Occipital lobe (tissue), 2 donors: ENCODE data around the gene ZNF891. TPM values are rescaled to one million over a fixed set of nuclear protein-coding genes. Genes with fewer than 3 reads are reported as not detected.

Experiments used
- DNase-seq: peaks from one replicate; lab custom pipeline; 2025; lab: John Stamatoyannopoulos, UW
- total RNA-seq: library from RNA; depleted of rRNA; stranded (reverse); fragments of >200 nt; gene quantifications from one replicate; pipeline ENCODE4 v1.2.3, GENCODE V29; 2014

Gene ZNF891
- total RNA-seq, 1 donor from 2014 or later, result 9.7 TPM

- DNase-seq, result no peak
Observed at GRCh38 chr12:133061954-133062353, 68.1 kb downstream of the ZNF891 start.

DNA sequence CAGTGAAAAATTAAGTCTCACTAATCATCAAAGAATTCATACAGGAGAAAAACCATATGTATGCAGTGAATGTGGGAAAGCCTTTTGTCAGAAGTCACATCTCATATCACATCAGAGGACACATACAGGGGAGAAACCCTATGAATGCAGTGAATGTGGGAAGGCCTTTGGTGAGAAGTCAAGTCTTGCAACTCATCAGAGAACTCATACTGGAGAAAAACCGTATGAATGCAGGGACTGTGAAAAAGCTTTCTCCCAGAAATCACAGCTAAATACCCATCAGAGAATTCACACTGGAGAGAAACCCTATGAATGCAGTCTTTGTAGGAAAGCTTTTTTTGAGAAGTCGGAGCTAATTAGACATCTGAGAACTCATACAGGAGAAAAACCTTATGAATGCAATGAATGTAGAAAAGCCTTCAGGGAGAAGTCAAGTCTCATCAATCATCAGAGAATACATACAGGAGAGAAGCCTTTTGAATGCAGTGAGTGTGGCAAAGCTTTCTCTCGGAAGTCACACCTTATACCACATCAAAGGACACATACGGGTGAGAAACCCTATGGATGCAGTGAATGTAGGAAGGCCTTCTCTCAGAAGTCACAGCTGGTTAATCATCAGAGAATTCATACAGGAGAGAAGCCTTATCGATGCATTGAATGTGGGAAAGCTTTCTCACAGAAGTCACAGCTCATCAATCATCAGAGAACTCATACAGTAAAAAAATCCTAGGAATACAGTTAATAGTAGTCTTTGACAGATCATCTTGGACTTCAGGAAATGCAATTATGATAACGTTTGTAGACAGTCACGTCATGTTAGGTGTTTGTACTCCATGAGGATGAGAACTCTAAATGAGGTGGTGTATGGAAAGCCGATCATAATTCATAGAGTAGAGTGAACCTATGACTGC is 71.6 kb downstream of the ZNF891 start:
- no peak for DNase-seq

DNA sequence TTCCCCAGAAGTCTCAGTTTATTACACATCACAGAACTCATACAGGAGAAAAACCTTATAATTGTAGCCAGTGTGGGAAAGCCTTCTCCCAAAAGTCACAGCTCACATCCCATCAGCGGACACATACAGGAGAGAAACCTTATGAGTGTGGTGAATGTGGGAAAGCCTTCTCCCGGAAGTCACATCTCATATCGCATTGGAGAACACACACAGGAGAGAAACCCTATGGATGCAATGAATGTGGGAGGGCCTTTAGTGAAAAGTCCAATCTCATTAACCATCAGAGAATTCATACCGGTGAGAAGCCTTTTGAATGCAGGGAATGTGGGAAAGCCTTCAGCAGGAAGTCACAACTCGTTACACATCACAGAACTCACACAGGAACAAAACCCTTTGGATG is 72.6 kb downstream of the ZNF891 start:
- no peak for DNase-seq

Other genes with a start within 250 kb of the ZNF891 start
- 29.6 TPM for gene CHFR, start 242.7 kb downstream of the ZNF891 start, total RNA-seq
- 24.0 TPM for gene ZNF605, start 174.0 kb downstream of the ZNF891 start, total RNA-seq
- gene ZNF26, start 143.9 kb downstream of the ZNF891 start, total RNA-seq, result 17.8 TPM
- gene ZNF84, start 92.8 kb downstream of the ZNF891 start, total RNA-seq, result 152 TPM
- gene ZNF140, start 49.4 kb downstream of the ZNF891 start, total RNA-seq, result 51.3 TPM
- gene ZNF10, start 353 bp upstream of the ZNF891 start, total RNA-seq, result 43.7 TPM
- gene ZNF268, start 51.2 kb upstream of the ZNF891 start, total RNA-seq, result 38.7 TPM
- gene ANHX, start 105.6 kb upstream of the ZNF891 start, total RNA-seq, result not detected